ENCODE results near the gene VGF.

The VGF gene

DNA sequence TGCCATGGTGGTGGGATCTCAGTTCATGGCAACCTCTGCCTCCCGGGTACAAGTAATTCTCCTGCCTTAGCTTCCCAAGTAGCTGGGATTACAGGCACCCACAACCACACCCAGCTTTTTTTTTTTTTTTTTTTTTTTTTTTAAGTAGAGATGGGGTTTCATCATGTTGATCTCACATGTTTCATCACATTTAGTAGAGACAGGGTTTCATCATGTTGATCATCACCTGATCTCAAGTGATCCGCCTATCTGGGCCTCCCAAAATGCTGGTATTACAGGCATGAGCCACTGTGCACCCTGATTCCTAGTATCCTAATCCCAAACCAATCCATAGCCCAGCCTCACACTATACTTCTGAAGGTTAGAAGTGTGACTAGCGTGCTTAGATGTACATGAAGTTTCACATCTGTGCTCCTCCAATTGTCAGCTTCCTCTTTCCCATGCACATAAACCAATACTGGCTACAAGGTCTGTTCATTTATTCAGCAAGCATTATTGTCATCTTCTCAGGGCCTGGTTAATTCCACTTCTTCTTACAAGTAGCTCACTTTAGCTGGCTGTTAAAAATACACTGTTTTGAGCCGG is 21.6 kb upstream of the VGF start:
- H4K20me1 ChIP-seq (ENCODE audit: insufficient read depth) = no peaks in the 10 kb centered on the region
- no peak overlapping the region for H3K27ac ChIP-seq
- TF ChIP-seq, protein P1, sequence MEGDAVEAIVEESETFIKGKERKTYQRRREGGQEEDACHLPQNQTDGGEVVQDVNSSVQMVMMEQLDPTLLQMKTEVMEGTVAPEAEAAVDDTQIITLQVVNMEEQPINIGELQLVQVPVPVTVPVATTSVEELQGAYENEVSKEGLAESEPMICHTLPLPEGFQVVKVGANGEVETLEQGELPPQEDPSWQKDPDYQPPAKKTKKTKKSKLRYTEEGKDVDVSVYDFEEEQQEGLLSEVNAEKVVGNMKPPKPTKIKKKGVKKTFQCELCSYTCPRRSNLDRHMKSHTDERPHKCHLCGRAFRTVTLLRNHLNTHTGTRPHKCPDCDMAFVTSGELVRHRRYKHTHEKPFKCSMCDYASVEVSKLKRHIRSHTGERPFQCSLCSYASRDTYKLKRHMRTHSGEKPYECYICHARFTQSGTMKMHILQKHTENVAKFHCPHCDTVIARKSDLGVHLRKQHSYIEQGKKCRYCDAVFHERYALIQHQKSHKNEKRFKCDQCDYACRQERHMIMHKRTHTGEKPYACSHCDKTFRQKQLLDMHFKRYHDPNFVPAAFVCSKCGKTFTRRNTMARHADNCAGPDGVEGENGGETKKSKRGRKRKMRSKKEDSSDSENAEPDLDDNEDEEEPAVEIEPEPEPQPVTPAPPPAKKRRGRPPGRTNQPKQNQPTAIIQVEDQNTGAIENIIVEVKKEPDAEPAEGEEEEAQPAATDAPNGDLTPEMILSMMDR (conservative IDR thresholded peaks at IDR 0.05; ENCODE audit: low read depth, low read length) = no peak
- no peaks in the 10 kb centered on the region for H3K36me3 ChIP-seq (ENCODE audit: insufficient read depth)
- H3K4me3 ChIP-seq (IDR thresholded peaks at IDR 0.05; ENCODE audit: insufficient read depth, low read depth, low read length) = no peak overlapping the region
- no peak overlapping the region for H2AFZ ChIP-seq (ENCODE audit: low read depth)
- H3K4me1 ChIP-seq (ENCODE audit: low read depth, poor library complexity, severe bottlenecking) = no peaks in the 10 kb centered on the region
- peaks cover 76% of the 10 kb centered on the region for H3K27me3 ChIP-seq (ENCODE audit: insufficient read depth, low read depth)
- no peak overlapping the region for H3K9ac ChIP-seq
- no peak overlapping the region for H3K4me2 ChIP-seq
- no peaks in the 10 kb centered on the region for H3K79me2 ChIP-seq (ENCODE audit: insufficient read depth, low read depth)

DNA sequence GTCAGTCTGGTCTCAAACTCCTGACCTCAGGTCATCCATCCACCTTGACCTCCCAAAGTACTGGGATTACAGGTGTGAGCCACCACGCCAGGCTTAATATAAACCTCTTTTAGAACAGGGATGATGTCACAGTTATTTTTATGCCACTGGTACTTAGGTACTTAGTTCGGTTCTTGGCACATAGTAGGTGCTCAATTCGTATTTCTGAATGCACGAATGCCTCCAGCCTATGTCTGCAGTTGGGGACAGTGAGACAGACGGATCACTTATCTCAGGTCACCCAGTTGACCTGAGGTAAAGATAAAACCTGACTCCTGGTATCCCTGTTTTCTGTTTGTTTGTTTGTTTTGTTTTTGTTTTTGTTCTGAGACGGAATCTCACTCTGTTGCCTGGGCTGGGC is 20.8 kb upstream of the VGF start:
- no peak overlapping the region for H3K27ac ChIP-seq
- no peak overlapping the region for H3K9ac ChIP-seq
- H3K4me2 ChIP-seq = no peak overlapping the region
- H3K4me1 ChIP-seq (ENCODE audit: low read depth, poor library complexity, severe bottlenecking) = no peaks in the 10 kb centered on the region
- H3K4me3 ChIP-seq (IDR thresholded peaks at IDR 0.05; ENCODE audit: insufficient read depth, low read depth, low read length) = no peak overlapping the region
- H2AFZ ChIP-seq (ENCODE audit: low read depth) = no peak overlapping the region
- peaks cover 74% of the 10 kb centered on the region for H3K27me3 ChIP-seq (ENCODE audit: insufficient read depth, low read depth)
- H3K36me3 ChIP-seq (ENCODE audit: insufficient read depth) = no peaks in the 10 kb centered on the region
- H3K79me2 ChIP-seq (ENCODE audit: insufficient read depth, low read depth) = no peaks in the 10 kb centered on the region
- no peaks in the 10 kb centered on the region for H4K20me1 ChIP-seq (ENCODE audit: insufficient read depth)
- TF ChIP-seq, protein P1 (conservative IDR thresholded peaks at IDR 0.05; ENCODE audit: low read depth, low read length) = no peak

DNA sequence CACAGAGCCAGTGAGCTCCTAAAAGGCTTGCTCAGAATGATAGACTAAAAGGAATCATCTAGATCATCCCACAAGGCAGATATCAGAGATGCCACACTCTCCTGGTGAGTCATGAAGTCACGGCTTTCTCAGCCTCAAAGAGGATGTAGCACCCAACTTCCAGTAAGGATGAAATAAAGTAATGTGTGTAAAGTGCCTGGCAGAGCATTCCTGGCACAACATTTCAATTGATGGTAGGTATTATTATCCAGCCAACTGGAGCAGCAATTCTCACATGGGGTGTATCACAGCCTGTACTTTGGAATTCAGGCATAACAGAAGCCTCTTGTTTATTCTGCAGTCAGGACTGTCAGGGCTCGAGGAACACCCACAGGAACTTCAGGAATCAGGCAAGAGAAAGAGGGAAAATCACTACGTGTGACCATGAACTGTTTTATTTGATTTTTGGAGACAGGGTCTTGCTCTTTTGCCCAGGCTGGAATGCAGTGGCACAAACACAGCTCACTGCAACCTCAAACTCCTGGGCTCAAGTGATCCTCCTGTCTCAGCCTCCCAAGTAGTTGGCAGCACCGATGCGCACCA is 20.0 kb upstream of the VGF start:
- H3K4me2 ChIP-seq = no peak overlapping the region
- no peak overlapping the region for H3K4me3 ChIP-seq (IDR thresholded peaks at IDR 0.05; ENCODE audit: insufficient read depth, low read depth, low read length)
- H3K27me3 ChIP-seq (ENCODE audit: insufficient read depth, low read depth) = peaks cover 76% of the 10 kb centered on the region
- TF ChIP-seq, protein P1 (conservative IDR thresholded peaks at IDR 0.05; ENCODE audit: low read depth, low read length) = no peak
- no peaks in the 10 kb centered on the region for H4K20me1 ChIP-seq (ENCODE audit: insufficient read depth)
- H3K36me3 ChIP-seq (ENCODE audit: insufficient read depth) = no peaks in the 10 kb centered on the region
- H3K9ac ChIP-seq = no peak overlapping the region
- no peaks in the 10 kb centered on the region for H3K4me1 ChIP-seq (ENCODE audit: low read depth, poor library complexity, severe bottlenecking)
- no peak overlapping the region for H3K27ac ChIP-seq
- H3K79me2 ChIP-seq (ENCODE audit: insufficient read depth, low read depth) = no peaks in the 10 kb centered on the region
- H2AFZ ChIP-seq (ENCODE audit: low read depth) = no peak overlapping the region

DNA sequence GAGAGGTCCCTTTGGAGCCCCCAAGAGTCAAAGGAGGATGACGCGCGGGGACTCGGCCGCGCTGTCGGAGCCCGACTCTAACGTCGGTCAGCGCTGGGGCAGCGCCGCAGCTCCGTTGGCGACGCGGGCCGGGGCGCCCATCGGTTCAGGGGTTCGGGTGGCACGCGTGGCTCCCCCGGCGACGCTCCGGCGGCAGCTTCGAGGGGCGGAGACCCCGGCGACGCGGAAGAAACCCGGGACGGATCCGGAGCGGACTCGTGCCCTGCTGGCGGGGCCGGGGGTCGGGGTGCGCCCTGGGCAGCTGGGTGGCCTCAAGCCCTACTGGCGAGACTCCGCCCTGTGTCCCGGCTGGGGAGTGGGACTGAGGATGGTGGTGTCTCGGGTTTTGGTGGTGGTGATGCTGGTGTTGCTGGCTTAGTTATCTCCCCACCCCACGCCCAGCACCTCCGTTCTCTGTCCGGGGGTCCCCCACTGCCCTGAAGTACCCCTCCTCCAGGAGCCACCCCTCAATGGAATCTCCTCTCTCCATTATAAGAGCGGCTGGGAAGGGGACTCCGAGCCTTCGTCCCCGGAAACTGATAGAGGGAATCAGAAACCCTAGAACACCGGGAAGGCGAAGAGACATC is 14.9 kb upstream of the VGF start, which contains the start of gene NAT16:
TSS of gene NAT16 (minus strand) at position 164 of the 626 bp plus-strand sequence. CDS start 5,486 bp downstream, outside the sequence.
- TF ChIP-seq, protein P1 (conservative IDR thresholded peaks at IDR 0.05; ENCODE audit: low read depth, low read length) = no peak
- no peaks in the 10 kb centered on the region for H3K79me2 ChIP-seq (ENCODE audit: insufficient read depth, low read depth)
- no peak within 1 kb of the TSS for H3K4me3 ChIP-seq (IDR thresholded peaks at IDR 0.05; ENCODE audit: insufficient read depth, low read depth, low read length)
- no peak within 1 kb of the TSS for H2AFZ ChIP-seq (ENCODE audit: low read depth)
- no peak within 1 kb of the TSS for H3K27ac ChIP-seq
- H4K20me1 ChIP-seq (ENCODE audit: insufficient read depth) = no peaks in the 10 kb centered on the region
- no peak within 1 kb of the TSS for H3K4me2 ChIP-seq
- H3K4me1 ChIP-seq (ENCODE audit: low read depth, poor library complexity, severe bottlenecking) = no peaks in the 10 kb centered on the region
- H3K9ac ChIP-seq = no peak within 1 kb of the TSS
- no peaks in the 10 kb centered on the region for H3K36me3 ChIP-seq (ENCODE audit: insufficient read depth)
- peaks cover 81% of the 10 kb centered on the region for H3K27me3 ChIP-seq (ENCODE audit: insufficient read depth, low read depth)
